Measurements from ENCODE around the gene DHDH.

- TF ChIP-seq POLR2A (IDR thresholded peaks at IDR 0.05) (no peak), CTCF (IDR thresholded peaks at IDR 0.05) (peak; percentile 83 to 97 (median 92))
Measured at GRCh38 chr19:48970923-48971395, 37.5 kb downstream of the DHDH start.

Measured in heart left ventricle (tissue), 13 donors.